GM23338 (cell line): Measurements from ENCODE around the gene ELMO2. TPM values are rescaled to one million over a fixed set of nuclear protein-coding genes. Genes with fewer than 3 reads are reported as not detected.

ENCODE experiments used
- ATAC-seq: fragments of 200-7000 bp; cut with Tn5 transposase; 3 replicates; pipeline ENCODE4 v1.9.1; 2020
- DNase-seq: peaks from one replicate; pipeline ENCODE4 v3.0.0-alpha.2; 2015; ENCODE audit warnings: low spot score
- H2AFZ ChIP-seq: fragments of 200-600 bp; sonication (generic); 2 replicates; pipeline ENCODE4 v1.8.0; 2016; ENCODE audit warnings: antibody characterized with exemption, mild to moderate bottlenecking, moderate library complexity
- H3F3A ChIP-seq: fragments of 200-600 bp; sonication (generic); replicated peaks from 2 replicates; pipeline ENCODE4 v1.8.0; 2017; ENCODE audit warnings: antibody characterized with exemption, mixed run types, low read depth
- H3K27ac ChIP-seq: fragments of 200-600 bp; sonication (generic); 2 replicates; pipeline ENCODE4 v1.6.1; 2016; ENCODE audit warnings: low read depth
- H3K27me3 ChIP-seq: fragments of 200-600 bp; sonication (generic); 2 replicates; pipeline ENCODE4 v1.8.0; 2016; ENCODE audit warnings: mild to moderate bottlenecking, mixed run types, moderate library complexity; ENCODE audit not compliant: insufficient read depth
- H3K36me3 ChIP-seq: fragments of 200-600 bp; sonication (generic); 2 replicates; pipeline ENCODE4 v1.8.0; 2016; ENCODE audit warnings: mild to moderate bottlenecking; ENCODE audit not compliant: insufficient read depth
- H3K4me1 ChIP-seq: fragments of 200-600 bp; sonication (generic); 2 replicates; pipeline ENCODE4 v1.8.0; 2016; ENCODE audit warnings: mild to moderate bottlenecking, moderate library complexity; ENCODE audit not compliant: insufficient read depth
- H3K4me2 ChIP-seq: fragments of 200-600 bp; sonication (generic); 2 replicates; pipeline ENCODE4 v1.7.1; 2017; ENCODE audit warnings: mixed run types
- H3K4me3 ChIP-seq: fragments of 200-600 bp; sonication (generic); 2 replicates; pipeline ENCODE4 v1.6.1; 2016; ENCODE audit warnings: mixed run types
- H3K79me2 ChIP-seq: fragments of 200-600 bp; sonication (generic); replicated peaks from 2 replicates; pipeline ENCODE4 v1.8.0; 2017; ENCODE audit warnings: mild to moderate bottlenecking; ENCODE audit not compliant: insufficient read depth
- H3K9me2 ChIP-seq: fragments of 200-600 bp; sonication (generic); 2 replicates; pipeline ENCODE4 v1.8.0; 2017; ENCODE audit not compliant: insufficient read depth
- H4K20me1 ChIP-seq: fragments of 200-600 bp; sonication (generic); replicated peaks from 2 replicates; pipeline ENCODE4 v1.8.0; 2017; ENCODE audit warnings: mild to moderate bottlenecking; ENCODE audit not compliant: insufficient read depth
- H3K27ac Mint-ChIP-seq: 2 replicates; pipeline ENCODE4 v1.8.0; 2020; ENCODE audit warnings: inconsistent platforms, mild to moderate bottlenecking, moderate library complexity, mixed read lengths
- H3K27me3 Mint-ChIP-seq: 3 replicates; pipeline ENCODE4 v1.8.0; 2022; ENCODE audit warnings: low read depth, mild to moderate bottlenecking, moderate library complexity, mixed read lengths, inconsistent platforms; ENCODE audit not compliant: insufficient read depth, poor library complexity
- H3K36me3 Mint-ChIP-seq: 3 replicates; pipeline ENCODE4 v1.8.0; 2021; ENCODE audit warnings: low read depth, mild to moderate bottlenecking, inconsistent platforms, moderate library complexity, mixed read lengths
- H3K4me1 Mint-ChIP-seq: 3 replicates; pipeline ENCODE4 v1.8.0; 2020; ENCODE audit warnings: mild to moderate bottlenecking, inconsistent platforms, mixed read lengths
- H3K4me3 Mint-ChIP-seq: 3 replicates; pipeline ENCODE4 v1.8.0; 2021; ENCODE audit warnings: moderate library complexity, mild to moderate bottlenecking, inconsistent platforms, mixed read lengths
- H3K9me3 Mint-ChIP-seq: 3 replicates; pipeline ENCODE4 v1.8.0; 2020; ENCODE audit warnings: moderate library complexity, mild to moderate bottlenecking, inconsistent platforms, mixed read lengths
- CREB1 ChIP-seq: fragments of 250-450 bp; sonication (Bioruptor Pico); IDR thresholded peaks from 2 replicates; pipeline ENCODE4 v1.5.0; 2020; ENCODE audit warnings: low read depth, mild to moderate bottlenecking, moderate library complexity
- EZH2 ChIP-seq: fragments of 200-600 bp; sonication (generic); IDR thresholded peaks from one replicate; pipeline ENCODE4 v1.8.0; 2017; ENCODE audit warnings: antibody characterized with exemption, mild to moderate bottlenecking, low read depth; ENCODE audit not compliant: unreplicated experiment
- NANOG ChIP-seq: IDR thresholded peaks from 2 replicates; pipeline ENCODE4 v1.6.1; 2016; ENCODE audit warnings: antibody characterized with exemption, borderline replicate concordance
- POLR2AphosphoS5 ChIP-seq: IDR thresholded peaks from 2 replicates; pipeline ENCODE4 v1.6.1; 2016; ENCODE audit warnings: antibody characterized with exemption, low read depth
- STAT1 ChIP-seq: IDR thresholded peaks from one replicate; pipeline ENCODE4 v1.6.1; 2016; ENCODE audit warnings: antibody characterized with exemption; ENCODE audit not compliant: unreplicated experiment
- ZNF331 ChIP-seq: fragments of 250-450 bp; sonication (Bioruptor Pico); IDR thresholded peaks from 2 replicates; pipeline ENCODE4 v1.5.0; 2020; ENCODE audit warnings: low read depth, mild to moderate bottlenecking, moderate library complexity
- polyA plus RNA-seq: library from polyadenylated mRNA; unstranded; fragments of >200 nt; fragmentation: Nextera tagmentation; extraction: Ambion mirVana; gene quantifications from 2 replicates; pipeline ENCODE4 v1.2.1, GENCODE V29; 2016
- total RNA-seq: library from RNA; depleted of rRNA; stranded (reverse); fragments of >200 nt; shearing (Covaris generic); gene quantifications from 2 replicates; pipeline ENCODE4 v1.2.3, GENCODE V29; 2014
- TF ChIP-seq, protein P1 (sequence below): IDR thresholded peaks from one replicate; pipeline ENCODE4 v1.6.1; 2018; ENCODE audit warnings: antibody characterized with exemption; ENCODE audit not compliant: unreplicated experiment
- TF ChIP-seq, protein P2 (sequence below): fragments of 250-450 bp; sonication (Bioruptor Pico); IDR thresholded peaks from 2 replicates; pipeline ENCODE4 v1.5.0; 2020; ENCODE audit warnings: mild to moderate bottlenecking, moderate library complexity
- TF ChIP-seq, protein P3 (sequence below), 2 experiments: fragments of 200-600 bp in 1 of 2; sonication (generic) in 1 of 2; conservative IDR thresholded peaks; 2 replicates each; pipeline versions ENCODE4 v1.5.1 to v1.6.1; 2016 to 2017; ENCODE audit warnings: antibody characterized with exemption in 2 of 2, low read depth in 2 of 2, mild to moderate bottlenecking in 2 of 2, moderate library complexity in 1 of 2
- TF ChIP-seq, protein P4 (sequence below): IDR thresholded peaks from 2 replicates; pipeline ENCODE4 v1.6.1; 2016; ENCODE audit warnings: antibody characterized with exemption

The ELMO2 gene
- total and polyA plus RNA-seq, 2 experiments from 2014 or later = 15.1 to 44.1 TPM

DNA sequence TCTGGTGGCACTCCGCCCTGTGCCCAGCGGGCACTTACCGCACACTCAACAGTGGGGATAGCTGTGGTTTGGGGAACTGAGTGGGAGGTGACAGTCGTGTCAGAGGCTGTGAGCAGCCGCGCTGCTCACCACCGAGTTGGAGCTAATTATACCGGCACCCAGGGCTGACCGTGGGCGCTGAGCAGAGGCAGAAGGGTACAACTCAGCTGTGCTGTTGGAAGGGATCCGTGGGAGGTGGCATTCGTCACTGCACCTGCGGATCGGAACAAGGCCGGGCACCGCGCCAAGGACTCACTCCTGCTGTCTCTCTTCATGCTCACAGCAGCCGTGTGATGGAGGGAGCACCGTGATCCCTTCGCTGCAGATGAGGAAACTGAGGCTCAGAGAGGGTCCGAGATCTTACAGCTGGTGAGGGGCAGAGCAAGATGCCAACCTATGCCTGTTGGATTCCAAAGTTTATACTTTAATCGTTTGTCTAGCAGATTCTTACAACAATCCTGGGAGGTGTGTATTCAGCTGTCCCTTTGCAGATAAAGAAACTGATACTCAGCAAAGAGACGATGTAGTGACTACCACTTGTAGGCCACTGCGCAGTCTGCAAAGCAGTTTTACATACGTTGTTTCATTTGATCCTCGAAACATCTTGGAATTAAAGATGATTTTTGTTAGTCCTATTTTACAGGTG, 713 bp upstream of the ELMO2 start:
- Histone ChIP-seq H2AFZ (peak overlapping the region; percentile 98), H3K79me2 (peaks cover 37% of the 10 kb centered on the region), H3K27me3 (peaks cover 14% of the 10 kb centered on the region), H4K20me1 (peaks cover 6% of the 10 kb centered on the region), H3K36me3 (no peaks in the 10 kb centered on the region), H3F3A (no peaks in the 10 kb centered on the region), H3K9me2 (no peaks in the 10 kb centered on the region), H3K4me3 (peak overlapping the region; percentile 98), H3K4me2 (peak overlapping the region; percentile 91), H3K4me1 (peaks cover 21% of the 10 kb centered on the region; the same call in 1 of the 2 replicates), H3K27ac (no peak overlapping the region)
- Mint-ChIP-seq H3K36me3 (no peaks in the 10 kb centered on the region; the same call in 2 of the 3 replicates), H3K4me1 (peaks cover 17% of the 10 kb centered on the region), H3K27ac (no peak overlapping the region), H3K9me3 (no peaks in the 10 kb centered on the region), H3K27me3 (peaks cover 15% of the 10 kb centered on the region), H3K4me3 (peak overlapping the region; percentile 92)
- TF ChIP-seq, protein P1, sequence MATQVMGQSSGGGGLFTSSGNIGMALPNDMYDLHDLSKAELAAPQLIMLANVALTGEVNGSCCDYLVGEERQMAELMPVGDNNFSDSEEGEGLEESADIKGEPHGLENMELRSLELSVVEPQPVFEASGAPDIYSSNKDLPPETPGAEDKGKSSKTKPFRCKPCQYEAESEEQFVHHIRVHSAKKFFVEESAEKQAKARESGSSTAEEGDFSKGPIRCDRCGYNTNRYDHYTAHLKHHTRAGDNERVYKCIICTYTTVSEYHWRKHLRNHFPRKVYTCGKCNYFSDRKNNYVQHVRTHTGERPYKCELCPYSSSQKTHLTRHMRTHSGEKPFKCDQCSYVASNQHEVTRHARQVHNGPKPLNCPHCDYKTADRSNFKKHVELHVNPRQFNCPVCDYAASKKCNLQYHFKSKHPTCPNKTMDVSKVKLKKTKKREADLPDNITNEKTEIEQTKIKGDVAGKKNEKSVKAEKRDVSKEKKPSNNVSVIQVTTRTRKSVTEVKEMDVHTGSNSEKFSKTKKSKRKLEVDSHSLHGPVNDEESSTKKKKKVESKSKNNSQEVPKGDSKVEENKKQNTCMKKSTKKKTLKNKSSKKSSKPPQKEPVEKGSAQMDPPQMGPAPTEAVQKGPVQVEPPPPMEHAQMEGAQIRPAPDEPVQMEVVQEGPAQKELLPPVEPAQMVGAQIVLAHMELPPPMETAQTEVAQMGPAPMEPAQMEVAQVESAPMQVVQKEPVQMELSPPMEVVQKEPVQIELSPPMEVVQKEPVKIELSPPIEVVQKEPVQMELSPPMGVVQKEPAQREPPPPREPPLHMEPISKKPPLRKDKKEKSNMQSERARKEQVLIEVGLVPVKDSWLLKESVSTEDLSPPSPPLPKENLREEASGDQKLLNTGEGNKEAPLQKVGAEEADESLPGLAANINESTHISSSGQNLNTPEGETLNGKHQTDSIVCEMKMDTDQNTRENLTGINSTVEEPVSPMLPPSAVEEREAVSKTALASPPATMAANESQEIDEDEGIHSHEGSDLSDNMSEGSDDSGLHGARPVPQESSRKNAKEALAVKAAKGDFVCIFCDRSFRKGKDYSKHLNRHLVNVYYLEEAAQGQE = no peak
- TF ChIP-seq, protein P2, sequence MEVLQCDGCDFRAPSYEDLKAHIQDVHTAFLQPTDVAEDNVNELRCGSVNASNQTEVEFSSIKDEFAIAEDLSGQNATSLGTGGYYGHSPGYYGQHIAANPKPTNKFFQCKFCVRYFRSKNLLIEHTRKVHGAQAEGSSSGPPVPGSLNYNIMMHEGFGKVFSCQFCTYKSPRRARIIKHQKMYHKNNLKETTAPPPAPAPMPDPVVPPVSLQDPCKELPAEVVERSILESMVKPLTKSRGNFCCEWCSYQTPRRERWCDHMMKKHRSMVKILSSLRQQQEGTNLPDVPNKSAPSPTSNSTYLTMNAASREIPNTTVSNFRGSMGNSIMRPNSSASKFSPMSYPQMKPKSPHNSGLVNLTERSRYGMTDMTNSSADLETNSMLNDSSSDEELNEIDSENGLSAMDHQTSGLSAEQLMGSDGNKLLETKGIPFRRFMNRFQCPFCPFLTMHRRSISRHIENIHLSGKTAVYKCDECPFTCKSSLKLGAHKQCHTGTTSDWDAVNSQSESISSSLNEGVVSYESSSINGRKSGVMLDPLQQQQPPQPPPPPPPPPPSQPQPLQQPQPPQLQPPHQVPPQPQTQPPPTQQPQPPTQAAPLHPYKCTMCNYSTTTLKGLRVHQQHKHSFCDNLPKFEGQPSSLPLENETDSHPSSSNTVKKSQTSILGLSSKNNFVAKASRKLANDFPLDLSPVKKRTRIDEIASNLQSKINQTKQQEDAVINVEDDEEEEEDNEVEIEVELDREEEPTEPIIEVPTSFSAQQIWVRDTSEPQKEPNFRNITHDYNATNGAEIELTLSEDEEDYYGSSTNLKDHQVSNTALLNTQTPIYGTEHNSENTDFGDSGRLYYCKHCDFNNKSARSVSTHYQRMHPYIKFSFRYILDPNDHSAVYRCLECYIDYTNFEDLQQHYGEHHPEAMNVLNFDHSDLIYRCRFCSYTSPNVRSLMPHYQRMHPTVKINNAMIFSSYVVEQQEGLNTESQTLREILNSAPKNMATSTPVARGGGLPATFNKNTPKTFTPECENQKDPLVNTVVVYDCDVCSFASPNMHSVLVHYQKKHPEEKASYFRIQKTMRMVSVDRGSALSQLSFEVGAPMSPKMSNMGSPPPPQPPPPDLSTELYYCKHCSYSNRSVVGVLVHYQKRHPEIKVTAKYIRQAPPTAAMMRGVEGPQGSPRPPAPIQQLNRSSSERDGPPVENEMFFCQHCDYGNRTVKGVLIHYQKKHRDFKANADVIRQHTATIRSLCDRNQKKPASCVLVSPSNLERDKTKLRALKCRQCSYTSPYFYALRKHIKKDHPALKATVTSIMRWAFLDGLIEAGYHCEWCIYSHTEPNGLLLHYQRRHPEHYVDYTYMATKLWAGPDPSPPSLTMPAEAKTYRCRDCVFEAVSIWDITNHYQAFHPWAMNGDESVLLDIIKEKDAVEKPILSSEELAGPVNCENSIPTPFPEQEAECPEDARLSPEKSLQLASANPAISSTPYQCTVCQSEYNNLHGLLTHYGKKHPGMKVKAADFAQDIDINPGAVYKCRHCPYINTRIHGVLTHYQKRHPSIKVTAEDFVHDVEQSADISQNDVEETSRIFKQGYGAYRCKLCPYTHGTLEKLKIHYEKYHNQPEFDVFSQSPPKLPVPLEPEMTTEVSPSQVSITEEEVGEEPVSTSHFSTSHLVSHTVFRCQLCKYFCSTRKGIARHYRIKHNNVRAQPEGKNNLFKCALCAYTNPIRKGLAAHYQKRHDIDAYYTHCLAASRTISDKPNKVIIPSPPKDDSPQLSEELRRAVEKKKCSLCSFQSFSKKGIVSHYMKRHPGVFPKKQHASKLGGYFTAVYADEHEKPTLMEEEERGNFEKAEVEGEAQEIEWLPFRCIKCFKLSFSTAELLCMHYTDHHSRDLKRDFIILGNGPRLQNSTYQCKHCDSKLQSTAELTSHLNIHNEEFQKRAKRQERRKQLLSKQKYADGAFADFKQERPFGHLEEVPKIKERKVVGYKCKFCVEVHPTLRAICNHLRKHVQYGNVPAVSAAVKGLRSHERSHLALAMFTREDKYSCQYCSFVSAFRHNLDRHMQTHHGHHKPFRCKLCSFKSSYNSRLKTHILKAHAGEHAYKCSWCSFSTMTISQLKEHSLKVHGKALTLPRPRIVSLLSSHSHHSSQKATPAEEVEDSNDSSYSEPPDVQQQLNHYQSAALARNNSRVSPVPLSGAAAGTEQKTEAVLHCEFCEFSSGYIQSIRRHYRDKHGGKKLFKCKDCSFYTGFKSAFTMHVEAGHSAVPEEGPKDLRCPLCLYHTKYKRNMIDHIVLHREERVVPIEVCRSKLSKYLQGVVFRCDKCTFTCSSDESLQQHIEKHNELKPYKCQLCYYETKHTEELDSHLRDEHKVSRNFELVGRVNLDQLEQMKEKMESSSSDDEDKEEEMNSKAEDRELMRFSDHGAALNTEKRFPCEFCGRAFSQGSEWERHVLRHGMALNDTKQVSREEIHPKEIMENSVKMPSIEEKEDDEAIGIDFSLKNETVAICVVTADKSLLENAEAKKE = no peak
- TF ChIP-seq NANOG = no peak
- no peak for TF ChIP-seq CREB1 (CRISPR knock-in tag)
- TF ChIP-seq STAT1 = no peak
- no peak for TF ChIP-seq POLR2AphosphoS5
- TF ChIP-seq, protein P3, sequence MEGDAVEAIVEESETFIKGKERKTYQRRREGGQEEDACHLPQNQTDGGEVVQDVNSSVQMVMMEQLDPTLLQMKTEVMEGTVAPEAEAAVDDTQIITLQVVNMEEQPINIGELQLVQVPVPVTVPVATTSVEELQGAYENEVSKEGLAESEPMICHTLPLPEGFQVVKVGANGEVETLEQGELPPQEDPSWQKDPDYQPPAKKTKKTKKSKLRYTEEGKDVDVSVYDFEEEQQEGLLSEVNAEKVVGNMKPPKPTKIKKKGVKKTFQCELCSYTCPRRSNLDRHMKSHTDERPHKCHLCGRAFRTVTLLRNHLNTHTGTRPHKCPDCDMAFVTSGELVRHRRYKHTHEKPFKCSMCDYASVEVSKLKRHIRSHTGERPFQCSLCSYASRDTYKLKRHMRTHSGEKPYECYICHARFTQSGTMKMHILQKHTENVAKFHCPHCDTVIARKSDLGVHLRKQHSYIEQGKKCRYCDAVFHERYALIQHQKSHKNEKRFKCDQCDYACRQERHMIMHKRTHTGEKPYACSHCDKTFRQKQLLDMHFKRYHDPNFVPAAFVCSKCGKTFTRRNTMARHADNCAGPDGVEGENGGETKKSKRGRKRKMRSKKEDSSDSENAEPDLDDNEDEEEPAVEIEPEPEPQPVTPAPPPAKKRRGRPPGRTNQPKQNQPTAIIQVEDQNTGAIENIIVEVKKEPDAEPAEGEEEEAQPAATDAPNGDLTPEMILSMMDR (conservative IDR thresholded peaks at IDR 0.05; ENCODE audit: low read depth in 2 of 2) = no peak
- TF ChIP-seq ZNF331 (CRISPR knock-in tag) = no peak
- no peak for TF ChIP-seq EZH2
- TF ChIP-seq, protein P4, sequence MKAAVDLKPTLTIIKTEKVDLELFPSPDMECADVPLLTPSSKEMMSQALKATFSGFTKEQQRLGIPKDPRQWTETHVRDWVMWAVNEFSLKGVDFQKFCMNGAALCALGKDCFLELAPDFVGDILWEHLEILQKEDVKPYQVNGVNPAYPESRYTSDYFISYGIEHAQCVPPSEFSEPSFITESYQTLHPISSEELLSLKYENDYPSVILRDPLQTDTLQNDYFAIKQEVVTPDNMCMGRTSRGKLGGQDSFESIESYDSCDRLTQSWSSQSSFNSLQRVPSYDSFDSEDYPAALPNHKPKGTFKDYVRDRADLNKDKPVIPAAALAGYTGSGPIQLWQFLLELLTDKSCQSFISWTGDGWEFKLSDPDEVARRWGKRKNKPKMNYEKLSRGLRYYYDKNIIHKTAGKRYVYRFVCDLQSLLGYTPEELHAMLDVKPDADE = no peak
- DNase-seq = peak; percentile 28
- ATAC-seq = peak; percentile 9
